HG02759 (cell line): ENCODE data around the gene MBD3L4.
A peak's percentile ranks its signal among the peaks of the same experiment; 100 is the strongest.
"Not testable (repeated sequence)": the region's sequence is repeated elsewhere in the genome, so short reads cannot be mapped to it uniquely, and the experiment has no call there.

Experiments used
- ATAC-seq: cut with Tn5 transposase; IDR thresholded peaks from one replicate; pipeline ENCODE4 v1.9.1; 2021; ENCODE audit warnings: mild to moderate bottlenecking, moderate library complexity; ENCODE audit not compliant: unreplicated experiment

The MBD3L4 gene

GRCh38 chr19:7040079-7040478 lies at the start of gene MBD3L4:
Gene MBD3L4 (minus strand): TSS chr19:7040179. CDS start chr19:7040144, 35 bp downstream.
- not testable (repeated sequence) for ATAC-seq

GRCh38 chr19:7088999-7089398 lies 49.0 kb upstream of the MBD3L4 start:
- ATAC-seq = no peak

- no peak for ATAC-seq
Observed at GRCh38 chr19:7083076-7083956, 43.3 kb upstream of the MBD3L4 start.

- ATAC-seq = no peak
Observed at GRCh38 chr19:7078008-7078407, 38.0 kb upstream of the MBD3L4 start.

- ATAC-seq = no peak
Observed at GRCh38 chr19:7076151-7076550, 36.2 kb upstream of the MBD3L4 start.

- no peak for ATAC-seq
Observed at GRCh38 chr19:7074705-7075282, 34.8 kb upstream of the MBD3L4 start.

GRCh38 chr19:7072541-7072940 lies 32.6 kb upstream of the MBD3L4 start:
- no peak for ATAC-seq

- no peak for ATAC-seq
Observed at GRCh38 chr19:7069904-7070226, 29.9 kb upstream of the MBD3L4 start.

- peak; percentile 92 for ATAC-seq
Observed at GRCh38 chr19:7069042-7069903, 29.3 kb upstream of the MBD3L4 start, which contains the start of gene ZNF557. Gene ZNF557 (plus strand): TSS chr19:7069703. CDS start chr19:7075075, 5,372 bp downstream.

GRCh38 chr19:7068599-7068998 lies 28.6 kb upstream of the MBD3L4 start:
- ATAC-seq = no peak

- ATAC-seq = no peak
Observed at GRCh38 chr19:7067716-7068115, 27.7 kb upstream of the MBD3L4 start.

GRCh38 chr19:7067122-7067521 lies 27.1 kb upstream of the MBD3L4 start:
- ATAC-seq = not testable (repeated sequence)

GRCh38 chr19:7063764-7064418 lies 23.9 kb upstream of the MBD3L4 start:
- ATAC-seq = no peak

GRCh38 chr19:7063339-7063738 lies 23.4 kb upstream of the MBD3L4 start:
- no peak for ATAC-seq

- not testable (repeated sequence) for ATAC-seq
Observed at GRCh38 chr19:7059977-7060376, 20.0 kb upstream of the MBD3L4 start.

GRCh38 chr19:7058576-7058975 lies 18.6 kb upstream of the MBD3L4 start, which contains the start of gene MBD3L3:
Gene MBD3L3 (minus strand): TSS chr19:7058676. CDS start chr19:7058605, 71 bp downstream.
- not testable (repeated sequence) for ATAC-seq

- not testable (repeated sequence) for ATAC-seq
Observed at GRCh38 chr19:7056371-7056770, 16.4 kb upstream of the MBD3L4 start.

- ATAC-seq = not testable (repeated sequence)
Observed at GRCh38 chr19:7055679-7056078, 15.7 kb upstream of the MBD3L4 start.

- ATAC-seq = not testable (repeated sequence)
Observed at GRCh38 chr19:7054635-7055368, 14.8 kb upstream of the MBD3L4 start.

- ATAC-seq = not testable (repeated sequence)
Observed at GRCh38 chr19:7052896-7053295, 12.9 kb upstream of the MBD3L4 start.
